Lung (tissue), 12 donors: ENCODE data around the gene SLCO3A1. TPM values are rescaled to one million over a fixed set of nuclear protein-coding genes. Genes with fewer than 3 reads are reported as not detected.

Experiments
- ATAC-seq: fragments of 200-7000 bp; cut with Tn5 transposase; one replicate; pipeline ENCODE4 v1.9.1; 2020; ENCODE audit warnings: moderate number of reproducible peaks; ENCODE audit not compliant: insufficient read depth, low FRiP score
- DNase-seq, 3 donors: peaks; one replicate each; pipeline ENCODE4 v3.0.0-alpha.2; 2013 to 2017
- H3K27ac ChIP-seq, 2 donors: one replicate each; pipeline ENCODE4 v1.5.1; 2013; ENCODE audit warnings: mild to moderate bottlenecking in 2 of 2, moderate library complexity in 2 of 2, control low read depth in 1 of 2, inconsistent platforms in 1 of 2, low read depth in 1 of 2, low read length in 1 of 2
- H3K27me3 ChIP-seq, 3 donors: one replicate each; pipeline ENCODE4 v1.5.1; 2013; ENCODE audit warnings: low read length in 2 of 3; ENCODE audit not compliant: control insufficient read depth in 3 of 3, insufficient read depth in 3 of 3
- H3K36me3 ChIP-seq, 4 donors: one replicate each; pipeline ENCODE4 v1.5.1; 2013; ENCODE audit warnings: low read length in 4 of 4, mild to moderate bottlenecking in 1 of 4, moderate library complexity in 1 of 4; ENCODE audit not compliant: control insufficient read depth in 4 of 4, insufficient read depth in 4 of 4
- H3K4me1 ChIP-seq, 5 donors: one replicate each; pipeline ENCODE4 v1.5.1; 2013; ENCODE audit warnings: low read length in 5 of 5, mild to moderate bottlenecking in 2 of 5, moderate library complexity in 1 of 5; ENCODE audit not compliant: control insufficient read depth in 5 of 5, insufficient read depth in 5 of 5
- H3K4me3 ChIP-seq: one replicate; pipeline ENCODE4 v1.5.1; 2013; ENCODE audit warnings: mild to moderate bottlenecking, control low read depth, moderate library complexity
- H3K9ac ChIP-seq, 2 donors: one replicate each; pipeline ENCODE4 v1.5.1; 2013; ENCODE audit warnings: low read length in 2 of 2, control low read depth in 1 of 2; ENCODE audit not compliant: insufficient read depth in 1 of 2
- H3K9me3 ChIP-seq, 4 donors: one replicate each; pipeline ENCODE4 v1.5.1; 2013; ENCODE audit warnings: low read length in 3 of 4, mild to moderate bottlenecking in 1 of 4, moderate library complexity in 1 of 4; ENCODE audit not compliant: control insufficient read depth in 4 of 4, insufficient read depth in 3 of 4
- WGBS, 2 donors: extraction: QIAGEN DNeasy Blood & Tissue Kit; methylation state at CpG; one replicate each; pipeline ENCODE4 v1.1.7; 2013; 5-methylcytosine and 5-hydroxymethylcytosine counted together
- polyA plus RNA-seq, 2 donors: library from polyadenylated mRNA; stranded (reverse); fragments of 200-250 nt; gene quantifications; one replicate each; pipeline ENCODE4 v1.2.1, GENCODE V29; 2013
- total RNA-seq, 2 donors: library from RNA; depleted of rRNA in 1 of 2; stranded (reverse); fragments of >200 nt in 1 of 2; gene quantifications; one replicate each; pipeline ENCODE4 v1.2.1, GENCODE V29; 2014 to 2021
- TF ChIP-seq, protein P1 (sequence below): IDR thresholded peaks from 2 replicates; pipeline ENCODE4 v1.5.1; 2012; ENCODE audit warnings: mild to moderate bottlenecking; ENCODE audit errors: control extremely low read depth, extremely low read depth
- donor health status: control.
- donor health status: control.
- donor health status: Bipolar disorder and iron deficiency.
- donor health status: healthy.
- donor health status: DM: yes; HTN: yes; CAD: no.

Gene SLCO3A1
- total and polyA plus RNA-seq, 4 donors = 20.5 to 56.3 (median 33.5) TPM

DNA sequence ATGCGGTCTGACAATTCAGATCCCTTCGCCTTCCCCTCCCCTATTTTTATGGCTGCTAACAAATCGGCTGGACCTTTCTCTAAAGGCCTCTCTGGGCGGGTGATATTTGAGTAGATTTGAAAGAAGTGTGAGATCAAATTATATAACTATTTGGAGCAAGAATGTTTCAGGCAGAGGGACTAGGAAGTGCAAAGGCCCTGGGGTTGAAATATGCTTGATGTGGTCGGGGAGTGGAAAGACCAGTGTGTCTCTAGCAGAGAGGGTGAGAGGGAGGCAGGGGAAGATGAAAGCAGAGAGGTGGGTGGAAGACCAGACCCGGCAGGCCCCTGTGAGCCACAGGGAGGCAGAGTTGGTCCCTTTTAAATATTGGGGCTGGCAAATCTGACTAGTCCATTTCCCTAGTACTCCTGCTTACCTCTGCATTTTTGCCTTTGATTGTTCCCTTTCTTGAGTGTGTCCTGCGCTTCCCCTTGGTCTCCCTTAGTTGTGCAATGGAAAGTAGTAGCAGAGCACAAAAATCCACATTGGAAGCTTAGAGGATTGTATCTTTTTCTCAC lies 32.3 kb downstream of the SLCO3A1 start:
- no peak for ATAC-seq
- Histone ChIP-seq H3K27ac (no peak overlapping the region), H3K4me1 (peaks cover 0 to 17% (median 4%) of the 10 kb centered on the region in 5 donors), H3K9ac (no peak overlapping the region), H3K9me3 (no peaks in the 10 kb centered on the region), H3K4me3 (no peak overlapping the region), H3K27me3 (no peaks in the 10 kb centered on the region), H3K36me3 (peaks cover 0 to 2% (median 0%) of the 10 kb centered on the region in 4 donors)
- WGBS, 2 donors = 91 to 94% methylated on average over 7 of the region's 7 CpGs
- TF ChIP-seq, protein P1, sequence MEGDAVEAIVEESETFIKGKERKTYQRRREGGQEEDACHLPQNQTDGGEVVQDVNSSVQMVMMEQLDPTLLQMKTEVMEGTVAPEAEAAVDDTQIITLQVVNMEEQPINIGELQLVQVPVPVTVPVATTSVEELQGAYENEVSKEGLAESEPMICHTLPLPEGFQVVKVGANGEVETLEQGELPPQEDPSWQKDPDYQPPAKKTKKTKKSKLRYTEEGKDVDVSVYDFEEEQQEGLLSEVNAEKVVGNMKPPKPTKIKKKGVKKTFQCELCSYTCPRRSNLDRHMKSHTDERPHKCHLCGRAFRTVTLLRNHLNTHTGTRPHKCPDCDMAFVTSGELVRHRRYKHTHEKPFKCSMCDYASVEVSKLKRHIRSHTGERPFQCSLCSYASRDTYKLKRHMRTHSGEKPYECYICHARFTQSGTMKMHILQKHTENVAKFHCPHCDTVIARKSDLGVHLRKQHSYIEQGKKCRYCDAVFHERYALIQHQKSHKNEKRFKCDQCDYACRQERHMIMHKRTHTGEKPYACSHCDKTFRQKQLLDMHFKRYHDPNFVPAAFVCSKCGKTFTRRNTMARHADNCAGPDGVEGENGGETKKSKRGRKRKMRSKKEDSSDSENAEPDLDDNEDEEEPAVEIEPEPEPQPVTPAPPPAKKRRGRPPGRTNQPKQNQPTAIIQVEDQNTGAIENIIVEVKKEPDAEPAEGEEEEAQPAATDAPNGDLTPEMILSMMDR = no peak
- no peak for DNase-seq

DNA sequence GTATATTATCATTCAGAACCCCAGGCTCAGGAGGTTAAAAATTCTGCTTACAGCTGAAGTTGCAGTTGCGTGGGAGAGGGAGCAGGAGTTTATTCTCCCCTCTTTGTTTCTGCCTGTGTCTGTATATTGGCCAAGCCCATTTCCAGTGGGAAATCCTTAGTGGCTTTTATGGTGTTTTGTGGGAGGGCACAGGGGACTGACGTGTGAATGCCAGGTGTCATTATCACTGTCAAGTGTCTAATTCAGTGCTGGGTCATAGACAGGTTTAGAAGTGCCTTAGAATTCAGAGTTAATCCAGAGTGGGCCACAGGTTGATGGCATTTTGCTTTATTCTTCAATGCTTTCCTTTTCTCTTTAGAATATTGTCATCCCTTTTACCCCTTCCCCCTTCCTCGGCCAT lies 33.4 kb downstream of the SLCO3A1 start:
- Histone ChIP-seq H3K27me3 (no peaks in the 10 kb centered on the region), H3K9ac (no peak overlapping the region), H3K4me1 (peaks cover 0 to 26% (median 4%) of the 10 kb centered on the region in 5 donors), H3K27ac (no peak overlapping the region), H3K36me3 (peaks cover 0 to 2% (median 0%) of the 10 kb centered on the region in 4 donors), H3K9me3 (no peaks in the 10 kb centered on the region), H3K4me3 (no peak overlapping the region)
- ATAC-seq (no peak), DNase-seq (no peak)
- TF ChIP-seq, protein P1 = no peak
- WGBS, 2 donors = 62 to 71% methylated on average over 3 of the region's 3 CpGs

DNA sequence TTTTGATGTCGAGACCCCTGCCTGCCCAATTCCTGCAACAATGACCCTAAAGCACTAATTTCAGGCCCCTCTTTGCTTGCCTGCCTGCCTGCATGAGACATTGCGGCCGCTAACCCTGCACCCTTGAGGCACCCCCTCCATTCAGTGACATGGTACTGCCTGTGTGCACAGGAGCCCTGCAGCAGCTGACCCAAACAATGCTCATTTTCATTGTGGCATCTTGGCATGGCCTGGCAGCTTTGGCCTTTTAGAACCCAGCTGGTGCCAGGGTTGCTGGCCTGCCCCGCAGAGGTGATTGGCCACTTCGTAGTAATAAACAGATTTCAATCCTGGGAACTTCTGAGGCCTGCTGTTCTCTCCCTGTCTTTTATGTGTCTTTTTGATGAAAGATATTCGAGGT lies 33.8 kb downstream of the SLCO3A1 start:
- H3K27ac ChIP-seq = no peak overlapping the region
- H3K27me3 ChIP-seq = no peaks in the 10 kb centered on the region
- H3K36me3 ChIP-seq = peaks cover 0 to 2% (median 0%) of the 10 kb centered on the region in 4 donors
- no peak overlapping the region for H3K4me3 ChIP-seq
- H3K9ac ChIP-seq = no peak overlapping the region
- H3K9me3 ChIP-seq = no peaks in the 10 kb centered on the region
- WGBS, 2 donors = 87% methylated on average over 6 of the region's 6 CpGs
- no peak for DNase-seq
- TF ChIP-seq, protein P1 = no peak
- ATAC-seq = no peak
- peaks cover 0 to 27% (median 4%) of the 10 kb centered on the region in 5 donors for H3K4me1 ChIP-seq

DNA sequence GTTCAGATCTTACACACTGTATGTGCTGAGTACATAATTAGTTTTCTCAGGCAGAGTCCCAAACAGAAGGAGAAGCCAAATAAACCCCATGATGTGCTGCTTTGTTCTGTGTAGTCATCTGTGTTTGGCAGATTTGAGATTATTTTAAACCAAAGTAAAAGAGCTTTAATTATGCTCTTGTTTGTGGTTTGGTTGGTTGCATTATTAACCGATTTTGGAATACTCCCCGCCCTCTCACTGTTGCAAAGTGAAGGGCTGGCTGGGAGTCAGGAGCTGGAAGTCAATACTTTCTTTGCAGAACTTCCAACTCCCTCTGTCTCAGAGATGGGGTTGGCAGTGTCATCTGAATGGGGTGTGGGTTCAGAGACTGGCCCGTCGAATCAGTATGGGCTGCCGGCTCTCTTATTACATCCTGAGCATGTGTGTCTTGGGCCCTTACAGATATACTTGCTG lies 34.4 kb downstream of the SLCO3A1 start:
- H3K36me3 ChIP-seq = peaks cover 0 to 2% (median 0%) of the 10 kb centered on the region in 4 donors
- H3K27ac ChIP-seq = no peak overlapping the region
- ATAC-seq = no peak
- TF ChIP-seq, protein P1 = no peak
- DNase-seq = no peak
- peaks cover 0 to 28% (median 4%) of the 10 kb centered on the region in 5 donors for H3K4me1 ChIP-seq
- WGBS, 2 donors = 51 to 54% methylated on average over 5 of the region's 5 CpGs
- H3K9me3 ChIP-seq = no peaks in the 10 kb centered on the region
- no peak overlapping the region for H3K9ac ChIP-seq
- no peak overlapping the region for H3K4me3 ChIP-seq
- H3K27me3 ChIP-seq = no peaks in the 10 kb centered on the region
